Right lung (tissue), 5 donors: Measurements from ENCODE around the gene PECR. TPM values are rescaled to one million over a fixed set of nuclear protein-coding genes. Genes with fewer than 3 reads are reported as not detected.
"Not testable (repeated sequence)": the region's sequence is repeated elsewhere in the genome, so short reads cannot be mapped to it uniquely, and the experiment has no call there.

Experiments
- DNase-seq, 2 donors: peaks; one replicate each; pipeline ENCODE4 v3.0.0-alpha.2; 2013
- polyA plus RNA-seq, 5 donors: library from polyadenylated mRNA; unstranded; fragments of 120-200 nt; gene quantifications; one replicate each; pipeline versions ENCODE4 v1.2.1 to v1.2.3, GENCODE V29; 2013; ENCODE audit warnings: inconsistent platforms in 1 of 5, low replicate concordance in 1 of 5; ENCODE audit not compliant: insufficient read length in 5 of 5, insufficient read depth in 1 of 5

Gene PECR
- polyA plus RNA-seq, 5 donors: 8.4 to 12.9 (median 12.2) TPM

- no peak for DNase-seq
These were observed 51.4 kb downstream of the PECR start for GRCh38 chr2:216030216-216030615.

GRCh38 chr2:216029416-216030129 is 52.0 kb downstream of the PECR start:
- no peak for DNase-seq

DNA sequence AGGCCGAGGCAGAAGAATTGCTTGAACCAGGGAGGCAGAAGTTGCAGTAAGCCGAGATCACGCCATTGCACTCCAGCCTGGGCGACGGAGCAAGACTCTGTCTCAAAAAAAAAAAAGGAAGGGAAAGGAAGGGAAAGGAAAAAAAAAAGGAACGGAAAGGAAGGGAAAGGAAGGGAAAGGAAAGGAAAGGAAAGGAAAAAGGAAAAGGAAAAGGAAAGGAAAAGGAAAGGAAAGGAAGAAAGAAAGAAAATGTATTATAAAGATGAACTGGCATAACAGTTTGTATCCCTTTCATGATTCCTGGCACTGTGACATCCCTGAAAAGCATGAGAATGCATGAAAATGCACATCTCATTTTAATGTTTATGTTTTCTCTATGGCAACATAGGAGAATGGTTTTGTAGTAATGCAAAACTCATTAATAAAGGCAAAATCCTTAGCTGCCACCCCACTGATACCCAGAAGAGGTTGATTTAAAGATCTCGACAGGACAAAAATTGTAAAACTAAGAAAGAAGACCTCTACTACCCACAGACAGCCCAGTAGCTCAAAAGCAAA is 56.8 kb downstream of the PECR start:
- DNase-seq: no peak

- no peak for DNase-seq
These were observed 58.5 kb downstream of the PECR start for GRCh38 chr2:216023055-216023648.

GRCh38 chr2:216021768-216022565 is 59.6 kb downstream of the PECR start:
- no peak for DNase-seq

DNA sequence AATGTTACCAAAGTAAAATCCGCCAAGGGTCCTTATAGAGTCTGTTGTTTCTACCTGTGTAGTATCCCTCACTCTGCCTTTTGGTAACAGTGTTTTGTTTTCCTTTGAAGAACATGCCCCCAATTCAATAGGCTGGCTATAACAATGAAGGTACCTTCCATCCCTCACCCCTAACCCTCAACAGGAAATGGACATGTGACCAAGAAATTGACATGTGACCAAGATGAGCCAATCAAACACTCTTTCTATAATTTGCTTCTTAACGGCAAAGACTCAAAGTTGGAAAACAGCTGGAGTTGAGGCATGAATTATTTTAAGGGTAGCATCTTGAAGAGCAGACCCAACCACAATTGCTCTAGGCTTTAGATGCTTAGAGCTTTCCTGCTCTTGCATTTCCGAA is 62.9 kb downstream of the PECR start:
- DNase-seq: no peak

GRCh38 chr2:216017365-216017764 is 64.2 kb downstream of the PECR start:
- no peak for DNase-seq

DNA sequence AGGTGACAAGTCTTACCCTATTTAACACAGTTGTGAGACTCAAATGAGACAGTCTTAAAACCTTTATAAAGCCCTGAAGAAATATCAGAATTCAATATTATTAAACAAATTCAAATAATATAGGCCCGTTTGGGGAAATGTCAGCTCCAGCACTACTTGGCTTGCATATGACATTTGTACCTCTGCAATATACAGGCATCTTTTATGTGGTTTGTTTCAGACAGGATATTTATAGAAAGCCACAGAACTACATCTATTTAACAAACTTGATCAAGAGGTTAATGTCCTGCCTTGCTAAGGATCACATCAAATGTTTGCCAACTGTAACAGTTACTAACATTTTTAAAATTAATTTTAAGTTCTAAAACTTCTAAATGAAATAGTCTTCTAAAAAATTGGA is 65.0 kb downstream of the PECR start:
- no peak for DNase-seq

DNA sequence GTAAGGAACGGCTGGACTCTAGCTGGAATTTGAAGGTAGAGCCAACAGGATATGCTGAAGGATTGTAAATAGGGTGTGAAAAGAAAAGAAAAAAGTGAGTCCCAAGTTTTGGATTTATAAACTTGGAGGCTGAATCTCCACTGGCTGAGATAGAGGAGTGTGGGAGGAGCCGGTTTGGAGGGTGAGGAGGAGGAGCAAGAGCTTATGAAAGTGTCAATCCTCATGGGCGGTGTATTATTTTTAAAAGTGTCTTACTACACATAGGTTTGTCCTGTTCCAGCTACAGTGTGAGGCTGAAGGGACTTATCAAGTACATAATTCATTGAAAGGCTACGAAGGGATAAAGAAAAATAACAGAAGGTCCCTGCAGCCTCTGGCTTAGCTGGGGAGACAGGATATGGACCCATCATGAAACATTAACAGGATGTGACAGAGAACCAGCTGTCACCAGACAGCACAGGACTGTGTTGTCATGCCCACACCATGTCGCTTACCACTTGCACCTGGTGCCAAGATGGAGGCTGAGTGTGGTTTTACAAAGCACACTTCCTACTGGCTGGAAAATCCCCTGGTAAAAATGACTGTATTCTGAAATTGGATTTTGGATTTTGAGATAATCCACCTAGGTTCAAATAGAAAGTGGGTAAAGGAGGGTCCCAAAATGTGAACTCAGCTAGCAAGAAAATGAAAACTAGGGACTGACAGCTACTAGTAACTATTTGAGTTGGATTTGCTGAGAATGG is 65.7 kb downstream of the PECR start:
- DNase-seq: no peak

GRCh38 chr2:216014986-216015385 is 66.6 kb downstream of the PECR start:
- DNase-seq: no peak

GRCh38 chr2:216014006-216014405 is 67.6 kb downstream of the PECR start:
- DNase-seq: no peak

DNA sequence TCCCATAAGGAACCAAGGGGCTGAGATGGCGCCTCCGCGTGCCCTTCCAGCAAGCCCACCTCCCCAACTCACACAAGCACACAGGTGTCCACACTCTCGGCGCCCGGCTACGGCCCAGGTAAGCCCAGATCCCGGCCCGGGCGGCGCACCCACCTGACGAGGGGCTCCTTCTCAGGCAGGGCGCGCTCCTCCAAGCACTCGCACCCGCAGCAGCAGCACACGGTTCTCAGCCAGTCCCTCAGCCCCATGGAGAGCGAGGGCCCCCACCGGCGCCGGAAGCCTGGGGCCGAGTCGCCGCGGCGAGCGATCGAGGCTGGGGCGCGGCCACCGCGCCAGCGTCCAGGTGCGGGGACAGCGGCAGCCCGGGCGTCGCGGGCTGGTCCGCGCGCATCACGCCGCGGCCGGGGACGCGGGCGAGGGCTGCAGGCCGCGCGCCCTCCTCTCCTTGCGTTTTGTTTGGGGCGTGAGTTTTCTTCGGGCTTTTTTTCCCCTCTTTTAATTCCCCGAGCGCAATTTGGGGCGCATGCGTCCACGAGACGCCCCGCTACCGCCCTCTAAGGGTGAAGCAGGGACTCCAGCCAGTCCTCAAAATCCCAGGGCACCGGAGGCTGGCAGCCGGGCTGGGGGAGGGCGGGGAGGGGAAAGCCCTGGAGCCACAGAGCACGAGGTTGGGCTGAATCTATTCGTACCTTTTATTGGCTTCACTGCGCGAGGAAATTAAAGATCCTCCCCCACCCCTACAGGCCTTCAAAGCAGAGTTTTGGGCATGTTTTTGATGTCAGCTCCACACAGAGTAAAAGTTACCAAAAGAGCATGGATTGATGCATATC is 68.3 kb downstream of the PECR start, which contains the start of gene MREG:
Gene MREG (minus strand): TSS at position 472 of the 830 bp plus-strand sequence. CDS start 224 bp downstream, at position 248.
- peak; percentile 67 to 73 for DNase-seq

DNA sequence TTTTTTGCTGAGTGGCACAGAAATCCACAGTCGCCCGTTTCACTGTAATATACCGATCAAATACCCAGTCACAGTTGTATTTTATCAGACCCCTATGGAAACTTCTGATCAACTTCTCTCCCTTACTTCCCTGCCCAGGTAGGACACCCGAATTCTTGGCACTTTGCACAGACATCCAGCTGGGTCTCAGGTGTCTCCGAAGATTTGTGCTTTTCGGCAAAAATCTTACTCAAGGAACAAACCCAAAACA is 68.9 kb downstream of the PECR start:
- no peak for DNase-seq

- DNase-seq: peak; percentile 36 to 55
These were observed 69.3 kb downstream of the PECR start for GRCh38 chr2:216012133-216012829.

- DNase-seq: not testable (repeated sequence)
These were observed 72.4 kb downstream of the PECR start for GRCh38 chr2:216009215-216009614.

- DNase-seq: no peak
These were observed 73.2 kb downstream of the PECR start for GRCh38 chr2:216008387-216008786.

DNA sequence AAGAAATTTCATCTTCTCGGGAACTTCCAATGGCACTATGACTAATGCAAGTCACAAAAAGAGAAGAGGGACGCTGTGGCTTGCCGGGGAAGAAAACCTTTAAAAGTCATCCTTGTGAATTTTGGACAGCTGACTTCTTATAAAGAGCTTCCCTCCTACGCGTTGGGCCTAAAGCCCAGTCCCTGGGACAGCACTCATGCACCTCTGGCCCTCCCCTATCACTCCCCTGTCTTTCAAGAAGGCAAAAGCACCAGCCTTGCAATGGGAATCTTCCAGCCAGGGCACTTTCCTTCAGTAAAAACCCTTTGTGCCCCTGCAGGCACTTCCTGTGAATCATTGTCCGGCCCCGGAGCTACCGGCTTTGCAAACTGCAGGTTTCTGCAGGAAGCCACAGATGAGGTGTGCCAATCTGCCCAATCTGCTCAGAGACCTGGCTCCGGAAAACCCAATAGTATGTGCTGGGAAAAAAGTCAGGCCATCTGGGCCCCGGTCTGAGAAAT is 75.4 kb downstream of the PECR start:
- no peak for DNase-seq

- no peak for DNase-seq
These were observed 76.8 kb downstream of the PECR start for GRCh38 chr2:216004697-216005283.

GRCh38 chr2:216003876-216004696 is 77.5 kb downstream of the PECR start:
- no peak for DNase-seq
